Activated CD4-positive, alpha-beta T cell treated with anti-CD3 and anti-CD28 coated beads, Interleukin-2, Interleukin-4, amounts not matched to agents 100 ng/mL and 50 ng/mL, durations not matched to agents 16 hours and 8 hours (primary cell): ENCODE data around the gene M6PR.
"Not testable (repeated sequence)": the region's sequence is repeated elsewhere in the genome, so short reads cannot be mapped to it uniquely, and the experiment has no call there.

Experiments
- DNase-seq: peaks from one replicate; pipeline ENCODE4 v3.0.0-alpha.2; 2020; ENCODE audit warnings: low spot score

The M6PR gene

DNA sequence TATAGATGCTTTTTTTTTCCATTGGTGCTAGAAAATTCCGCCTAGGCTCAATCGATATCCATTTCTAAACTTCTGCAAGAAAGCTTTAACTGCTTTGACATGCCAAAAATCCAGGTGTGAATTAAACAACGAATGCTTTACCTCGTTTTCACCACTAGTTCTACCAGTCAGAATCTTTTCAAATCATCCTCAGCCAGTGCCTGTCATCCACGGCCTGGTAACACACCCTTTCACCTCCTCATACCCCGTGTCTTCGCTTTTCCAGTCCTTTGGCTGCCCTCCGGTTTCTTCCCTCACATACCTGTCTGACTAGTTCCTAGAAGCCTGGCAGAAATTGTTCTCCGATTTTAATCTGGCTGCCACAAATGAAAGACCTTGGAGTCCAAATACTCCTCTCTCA is 36.5 kb downstream of the M6PR start:
- DNase-seq, result no peak

DNA sequence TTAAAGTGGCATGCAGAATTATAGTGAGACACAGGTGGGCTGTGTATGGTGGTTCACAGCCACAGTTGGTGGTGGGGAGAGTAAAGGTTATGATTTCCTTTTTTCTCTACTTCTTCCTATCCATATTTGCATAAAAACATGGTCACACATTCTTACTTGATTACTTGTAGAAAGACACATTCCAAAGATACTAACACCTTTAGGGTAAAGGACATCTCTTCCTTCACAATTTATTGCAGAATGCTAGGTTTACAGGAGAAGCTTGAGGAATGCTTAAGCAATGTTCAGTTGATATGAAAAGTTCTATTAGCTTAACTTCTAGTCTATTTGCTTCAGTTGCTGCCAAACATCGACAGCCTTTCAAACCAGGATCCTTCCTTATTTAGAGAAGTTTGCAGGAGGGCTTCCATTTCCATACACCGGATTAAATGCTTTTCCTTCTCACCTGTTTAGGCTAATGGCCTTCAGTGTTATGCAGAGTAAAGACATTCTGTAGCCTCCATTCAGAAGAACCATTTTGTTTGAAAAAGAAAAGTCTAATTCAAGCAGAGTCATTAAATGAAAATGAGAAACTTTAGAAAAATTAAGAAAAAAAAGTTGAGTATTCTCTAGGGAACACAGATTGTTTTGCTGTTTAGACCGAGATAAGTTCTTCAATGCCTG is 37.7 kb downstream of the M6PR start:
- DNase-seq, result no peak

DNA sequence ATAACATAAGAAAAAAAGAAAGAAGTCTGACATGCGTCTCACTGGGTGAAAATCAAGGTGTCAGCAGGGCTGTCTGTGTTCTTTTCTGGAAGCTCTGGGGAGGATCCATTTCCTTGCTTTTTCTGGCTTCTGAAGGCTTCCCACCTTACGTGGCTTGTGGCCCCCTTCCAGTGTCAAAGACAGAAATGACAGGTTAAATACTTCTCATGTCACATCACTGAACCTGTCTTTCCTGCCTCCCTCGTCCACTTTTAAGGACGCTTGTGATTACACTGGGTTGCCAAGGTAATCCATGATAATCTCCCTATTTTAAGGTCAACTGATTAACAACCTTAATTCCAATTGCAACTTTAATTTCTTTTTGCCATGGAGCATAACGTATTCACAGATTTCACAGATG is 39.7 kb downstream of the M6PR start:
- no peak for DNase-seq

DNA sequence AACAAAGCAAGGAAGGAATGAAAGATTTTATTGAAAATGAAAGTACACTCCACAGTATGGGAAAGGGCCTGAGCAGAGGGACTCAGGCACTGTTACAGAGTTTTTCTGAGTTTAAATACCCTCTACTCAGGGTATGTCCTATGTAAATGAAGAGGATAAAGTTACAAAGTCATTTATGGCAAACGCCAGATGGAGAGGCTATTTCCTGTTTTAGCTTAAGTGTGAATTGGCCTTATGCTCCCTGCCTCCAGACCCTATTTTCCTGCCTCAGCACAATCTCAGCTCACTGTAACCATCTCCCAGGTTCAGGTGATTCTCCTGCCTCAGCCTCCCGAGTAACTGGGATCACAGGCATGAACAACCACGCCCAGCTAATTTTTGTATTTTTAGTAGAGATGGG is 41.9 kb downstream of the M6PR start:
- DNase-seq, result no peak

DNA sequence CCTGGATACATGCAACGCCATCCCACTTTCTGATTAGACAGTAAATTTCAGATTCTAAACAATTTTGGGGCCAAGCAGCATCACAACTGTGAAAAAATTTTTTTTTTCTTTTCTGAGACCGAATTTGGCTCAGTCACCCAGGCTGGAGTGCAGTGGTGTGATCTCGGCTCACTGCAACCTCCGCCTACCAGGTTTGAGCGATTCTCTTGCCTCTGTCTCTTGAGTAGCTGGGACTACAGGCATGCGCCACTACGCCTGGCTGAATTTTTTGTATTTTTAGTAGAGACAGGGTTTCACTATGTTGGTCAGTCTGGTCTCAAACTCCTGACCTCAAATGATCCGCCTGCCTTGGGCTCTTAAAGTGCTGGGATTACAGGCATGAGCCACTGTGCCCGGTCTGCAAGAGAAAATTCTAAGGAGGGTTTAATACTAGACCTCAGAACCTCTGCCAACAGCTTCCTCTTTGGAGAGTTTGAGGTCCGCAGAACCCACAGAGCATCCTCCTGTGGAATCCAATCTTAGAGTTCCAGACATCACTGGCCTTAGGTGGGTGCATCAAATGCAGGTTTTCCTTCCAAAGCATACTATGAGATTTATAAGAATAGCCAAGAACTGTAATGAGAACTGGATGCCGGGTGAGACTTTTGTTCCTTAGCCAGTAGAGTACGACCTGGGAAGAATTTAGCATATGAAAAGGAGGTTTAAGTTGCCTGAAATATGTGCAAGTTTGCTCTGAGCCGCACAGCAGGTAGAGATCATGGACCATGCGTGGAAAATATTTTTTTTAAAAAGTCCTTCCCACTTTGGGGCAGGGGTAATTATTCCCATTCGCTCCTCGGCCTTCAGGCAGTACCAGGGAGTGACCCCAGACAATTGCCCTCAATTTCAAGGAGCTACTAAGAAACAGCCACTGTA is 42.9 kb downstream of the M6PR start:
- no peak for DNase-seq

DNA sequence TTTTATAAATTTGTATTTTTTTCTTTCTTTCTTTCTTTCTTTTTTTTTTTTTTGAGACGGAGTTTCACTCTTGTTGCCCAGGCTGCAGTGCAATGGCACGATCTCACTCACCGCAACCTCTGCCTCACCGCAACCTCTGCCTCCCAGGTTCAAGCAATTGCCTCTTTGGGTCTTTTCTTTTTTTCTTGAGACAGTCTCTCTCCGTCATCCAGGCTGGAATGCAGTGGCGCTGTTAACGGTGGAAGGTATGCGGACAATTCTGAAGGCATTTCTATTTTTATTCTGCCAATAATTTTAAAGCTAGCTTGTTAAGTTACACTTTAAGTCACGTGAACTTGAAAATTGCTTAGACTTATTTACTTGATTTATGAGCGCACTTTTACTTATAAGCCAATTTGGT is 43.9 kb downstream of the M6PR start:
- DNase-seq, result no peak

DNA sequence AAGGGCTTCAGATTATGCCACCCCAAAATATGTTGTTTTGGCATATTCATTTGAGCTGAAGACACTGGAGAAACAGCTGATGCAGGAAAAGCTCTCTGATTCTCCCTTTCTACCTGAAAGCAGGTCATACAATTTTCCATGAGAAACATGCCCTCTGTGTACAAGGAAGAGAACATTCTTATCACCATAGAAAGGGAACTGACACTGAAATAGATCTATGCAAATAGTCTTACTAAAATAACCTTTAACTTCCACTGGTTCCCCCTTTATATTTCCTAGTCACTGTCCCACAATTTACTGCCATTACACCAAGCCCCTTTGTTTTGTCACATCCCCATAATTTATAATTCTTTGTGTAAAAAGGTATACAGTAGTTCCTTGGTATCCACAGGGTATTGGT is 44.8 kb downstream of the M6PR start:
- DNase-seq, result no peak

DNA sequence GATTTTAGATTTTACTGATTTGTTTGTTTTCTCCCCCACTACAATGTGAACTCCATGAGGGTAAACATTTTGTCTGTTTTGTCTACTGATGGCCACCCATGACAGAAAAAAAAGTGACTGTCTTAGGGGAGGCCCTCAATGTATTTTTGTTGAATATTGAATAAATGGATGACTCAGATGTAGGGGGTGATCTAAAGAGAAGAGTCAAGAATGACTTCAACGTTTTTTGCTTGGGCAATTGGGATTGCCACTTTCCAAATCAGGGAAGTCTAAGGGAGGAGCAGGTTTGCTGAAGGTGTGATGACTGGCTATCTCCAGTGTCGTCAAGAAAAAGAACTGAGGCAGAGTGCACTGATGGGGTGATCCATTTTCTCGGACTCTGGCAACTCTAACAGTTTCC is 45.8 kb downstream of the M6PR start:
- DNase-seq, result no peak

DNA sequence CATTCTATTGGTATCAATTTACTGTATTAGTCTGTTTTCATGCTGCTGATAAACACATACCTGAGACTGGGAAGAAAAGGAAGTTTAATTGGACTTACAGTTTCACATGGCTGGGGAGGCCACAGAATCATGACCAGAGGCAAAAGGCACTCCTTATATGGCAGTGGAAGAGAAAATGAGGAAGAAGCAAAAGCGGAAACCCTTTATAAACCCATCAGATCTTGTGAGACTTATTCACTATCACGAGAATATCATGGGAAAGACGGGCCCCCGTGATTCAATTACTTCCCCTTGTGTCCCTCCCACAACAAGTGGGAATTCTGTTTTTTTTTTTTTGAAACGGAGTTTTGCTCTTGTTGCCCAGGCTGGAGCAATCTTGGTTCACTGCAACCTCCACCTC is 46.7 kb downstream of the M6PR start:
- not testable (repeated sequence) for DNase-seq

DNA sequence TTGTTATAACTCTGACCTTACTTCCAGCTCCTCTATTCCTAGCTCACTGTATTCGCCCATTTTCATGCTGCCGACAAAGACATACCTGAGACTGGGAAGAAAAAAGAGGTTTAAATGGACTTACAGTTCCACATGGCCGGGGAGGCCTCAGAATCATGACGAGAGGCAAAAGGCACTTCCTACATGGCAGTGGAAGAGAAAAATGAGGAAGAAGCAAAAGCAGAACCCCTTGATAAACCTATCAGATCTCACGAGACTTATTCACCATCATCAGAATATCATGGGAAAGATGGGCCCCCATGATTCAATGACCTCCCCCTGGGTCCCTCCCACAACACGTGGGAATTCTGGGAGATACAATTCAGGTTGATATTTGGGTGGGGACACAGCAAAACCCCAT is 49.6 kb downstream of the M6PR start:
- no peak for DNase-seq

DNA sequence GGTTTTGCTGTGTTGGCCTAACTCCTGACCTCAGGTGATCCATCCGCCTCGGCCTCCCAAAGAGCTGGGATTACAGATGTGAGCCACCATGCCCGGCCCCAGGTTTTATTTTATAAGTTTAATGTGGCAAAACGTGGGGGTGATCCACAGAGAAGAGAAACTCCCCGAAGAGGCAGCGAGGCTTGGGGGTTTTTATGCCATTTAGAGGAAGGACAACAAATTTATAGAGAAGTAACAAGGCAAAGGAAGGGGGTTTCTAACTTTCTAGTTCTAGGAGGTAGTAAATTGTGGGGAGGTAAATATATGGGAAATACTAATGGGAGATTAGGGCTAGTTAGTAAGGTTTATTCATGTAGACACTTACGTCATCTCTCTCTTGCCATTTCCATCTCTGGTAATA is 52.4 kb downstream of the M6PR start:
- no peak for DNase-seq

DNA sequence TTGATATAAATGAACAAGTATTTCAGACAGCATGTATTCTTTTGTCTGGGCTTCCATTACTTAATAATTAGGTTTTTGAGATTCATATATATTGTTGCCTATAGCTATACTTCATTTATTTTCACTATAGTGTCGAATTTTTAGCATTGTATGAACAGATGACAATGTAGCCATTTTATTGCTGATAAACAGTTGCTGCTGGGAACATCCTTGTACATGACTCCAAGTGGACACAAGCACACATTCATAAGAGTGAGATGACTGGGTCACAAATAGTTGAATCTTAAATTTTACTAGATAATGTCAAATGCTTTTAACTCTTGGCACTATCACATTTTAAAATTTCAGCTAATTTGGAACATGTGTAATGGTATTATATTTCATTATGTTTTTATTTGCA is 54.5 kb downstream of the M6PR start:
- DNase-seq, result no peak

DNA sequence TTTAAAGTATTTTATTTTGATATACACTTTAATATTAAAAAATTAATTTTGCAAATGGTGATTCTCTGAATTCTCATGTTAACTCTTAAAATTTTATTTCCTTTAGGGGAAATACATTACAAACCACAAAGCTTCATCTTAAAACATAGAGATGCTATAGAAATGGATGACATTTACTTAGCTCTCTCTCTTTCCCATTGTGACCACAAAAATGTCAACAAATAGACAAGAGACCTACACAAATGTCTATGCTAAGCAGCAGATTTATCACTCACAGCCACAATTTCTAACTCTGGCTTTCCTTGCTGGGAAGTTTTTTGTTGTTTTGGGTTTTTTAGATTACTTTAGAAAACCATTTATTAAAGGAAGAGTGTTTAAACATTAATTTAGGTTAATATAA is 55.1 kb downstream of the M6PR start:
- no peak for DNase-seq

DNA sequence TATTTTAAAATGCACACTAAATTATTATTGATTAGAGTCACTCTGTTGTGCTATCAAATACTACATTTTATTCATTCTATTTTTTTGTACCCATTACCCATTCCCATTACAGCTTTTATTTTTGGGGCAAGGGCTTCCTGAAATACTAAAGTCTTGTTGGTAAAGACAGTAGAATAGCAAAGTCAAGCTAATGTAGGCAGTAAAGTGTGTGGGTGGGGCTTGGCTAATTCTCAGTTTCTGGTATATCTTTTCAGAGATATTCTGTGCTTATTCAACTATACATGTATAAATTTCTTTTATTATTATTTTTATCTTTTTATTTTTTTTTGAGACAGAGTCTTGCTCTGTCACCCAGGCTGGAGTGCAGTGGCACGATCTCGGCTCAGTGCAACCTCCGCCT is 57.5 kb downstream of the M6PR start:
- DNase-seq, result no peak
